Measurements from ENCODE around the gene MET. TPM values are rescaled to one million over a fixed set of nuclear protein-coding genes. Genes with fewer than 3 reads are reported as not detected.

The MET gene
- total RNA-seq, 1 donor from 2014 or later: 7.0 TPM

DNA sequence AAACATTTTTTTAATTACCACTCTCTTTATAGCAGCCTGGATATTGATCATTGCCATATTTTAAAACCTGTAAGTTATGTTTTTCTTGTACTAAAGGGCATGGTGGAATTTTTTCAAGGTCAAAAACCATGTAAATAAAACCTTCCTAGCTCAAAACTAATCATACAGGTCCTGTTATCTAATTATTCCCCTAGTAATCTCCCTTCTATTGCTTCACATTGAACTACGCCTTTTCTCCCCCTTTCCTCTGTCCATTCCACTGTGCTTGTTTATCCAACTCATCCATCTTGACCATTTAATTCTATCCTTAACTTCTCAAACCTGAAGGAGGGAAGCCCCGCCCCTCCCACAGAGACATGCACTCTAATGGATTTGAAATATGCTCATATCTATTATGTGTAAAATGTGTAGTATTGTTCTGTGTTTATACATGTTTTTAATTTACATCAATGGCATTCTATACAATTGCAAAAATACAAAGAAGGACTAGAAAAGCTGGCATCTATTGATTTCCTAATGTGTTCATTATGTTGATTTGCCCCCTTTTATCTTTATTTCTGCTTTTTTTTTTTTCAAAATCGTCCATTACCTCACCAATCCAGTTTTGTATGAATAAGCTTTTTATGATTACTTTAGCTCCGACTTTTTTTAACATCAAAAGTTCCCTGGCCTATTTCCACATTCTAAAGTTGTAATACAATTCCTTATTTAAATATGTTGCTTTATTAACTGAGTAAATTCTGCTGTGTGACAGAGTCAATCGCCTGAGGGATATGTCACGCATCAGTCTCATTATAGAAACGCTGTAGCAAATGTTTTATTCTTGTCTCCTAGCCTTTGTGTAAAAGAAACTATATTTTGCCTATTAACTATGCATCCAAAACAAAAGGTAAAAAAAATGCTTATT, 61.0 kb downstream of the MET start:
- no peaks in the 10 kb centered on the region for H3K79me2 ChIP-seq (ENCODE audit: low read depth)

GRCh38 chr7:116733924-116734580, 62.1 kb downstream of the MET start:
- no peaks in the 10 kb centered on the region for H4K20me1 ChIP-seq (ENCODE audit: low read depth)
- DNase-seq (ENCODE audit: low spot score): no peak
- no peak overlapping the region for H2AFZ ChIP-seq (replicated peaks)
- no peak overlapping the region for H3K4me2 ChIP-seq
- no peaks in the 10 kb centered on the region for H3K79me2 ChIP-seq (ENCODE audit: low read depth)
- no peak overlapping the region for H3K9ac ChIP-seq
- no peaks in the 10 kb centered on the region for H3F3A ChIP-seq (ENCODE audit: low read depth)
- no peak overlapping the region for H3K27ac Mint-ChIP-seq
- no peaks in the 10 kb centered on the region for H3K36me3 ChIP-seq
- peaks cover 4% of the 10 kb centered on the region for H3K27me3 Mint-ChIP-seq (ENCODE audit: insufficient read depth, low read depth)
- no peaks in the 10 kb centered on the region for H3K27me3 ChIP-seq
- H3K9me3 Mint-ChIP-seq: no peaks in the 10 kb centered on the region
- H3K4me3 ChIP-seq: no peak overlapping the region
- TF ChIP-seq EZH2phosphoT487 (IDR thresholded peaks at IDR 0.05) (no peak), EZH2 (IDR thresholded peaks at IDR 0.05) (no peak)
- TF ChIP-seq, protein P1, sequence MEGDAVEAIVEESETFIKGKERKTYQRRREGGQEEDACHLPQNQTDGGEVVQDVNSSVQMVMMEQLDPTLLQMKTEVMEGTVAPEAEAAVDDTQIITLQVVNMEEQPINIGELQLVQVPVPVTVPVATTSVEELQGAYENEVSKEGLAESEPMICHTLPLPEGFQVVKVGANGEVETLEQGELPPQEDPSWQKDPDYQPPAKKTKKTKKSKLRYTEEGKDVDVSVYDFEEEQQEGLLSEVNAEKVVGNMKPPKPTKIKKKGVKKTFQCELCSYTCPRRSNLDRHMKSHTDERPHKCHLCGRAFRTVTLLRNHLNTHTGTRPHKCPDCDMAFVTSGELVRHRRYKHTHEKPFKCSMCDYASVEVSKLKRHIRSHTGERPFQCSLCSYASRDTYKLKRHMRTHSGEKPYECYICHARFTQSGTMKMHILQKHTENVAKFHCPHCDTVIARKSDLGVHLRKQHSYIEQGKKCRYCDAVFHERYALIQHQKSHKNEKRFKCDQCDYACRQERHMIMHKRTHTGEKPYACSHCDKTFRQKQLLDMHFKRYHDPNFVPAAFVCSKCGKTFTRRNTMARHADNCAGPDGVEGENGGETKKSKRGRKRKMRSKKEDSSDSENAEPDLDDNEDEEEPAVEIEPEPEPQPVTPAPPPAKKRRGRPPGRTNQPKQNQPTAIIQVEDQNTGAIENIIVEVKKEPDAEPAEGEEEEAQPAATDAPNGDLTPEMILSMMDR (IDR thresholded peaks at IDR 0.05): no peak
- peaks cover 12% of the 10 kb centered on the region for H3K4me1 Mint-ChIP-seq
- no peak overlapping the region for H3K27ac ChIP-seq
- H3K9me3 ChIP-seq (ENCODE audit: low read depth): no peaks in the 10 kb centered on the region
- H3K4me3 Mint-ChIP-seq: no peak overlapping the region
- H3K4me1 ChIP-seq: no peaks in the 10 kb centered on the region
- H3K36me3 Mint-ChIP-seq: no peaks in the 10 kb centered on the region

More for the DNA sequence above, 61.0 kb downstream of the MET start:
- Histone ChIP-seq H4K20me1 (ENCODE audit: low read depth) (no peaks in the 10 kb centered on the region), H3F3A (ENCODE audit: low read depth) (no peaks in the 10 kb centered on the region), H3K9ac (no peak overlapping the region), H3K9me3 (ENCODE audit: low read depth) (no peaks in the 10 kb centered on the region), H2AFZ (replicated peaks) (no peak overlapping the region), H3K4me1 (no peaks in the 10 kb centered on the region), H3K4me2 (no peak overlapping the region), H3K36me3 (no peaks in the 10 kb centered on the region), H3K4me3 (no peak overlapping the region), H3K27me3 (no peaks in the 10 kb centered on the region), H3K27ac (no peak overlapping the region)
- TF ChIP-seq, protein P1 (IDR thresholded peaks at IDR 0.05): no peak
- no peak for TF ChIP-seq EZH2 (IDR thresholded peaks at IDR 0.05)
- TF ChIP-seq EZH2phosphoT487 (IDR thresholded peaks at IDR 0.05): no peak
- H3K36me3 Mint-ChIP-seq: no peaks in the 10 kb centered on the region
- peaks cover 4% of the 10 kb centered on the region for H3K27me3 Mint-ChIP-seq (ENCODE audit: insufficient read depth, low read depth)
- H3K4me3 Mint-ChIP-seq: no peak overlapping the region
- DNase-seq (ENCODE audit: low spot score): no peak
- H3K9me3 Mint-ChIP-seq: no peaks in the 10 kb centered on the region
- peaks cover 12% of the 10 kb centered on the region for H3K4me1 Mint-ChIP-seq
- H3K27ac Mint-ChIP-seq: no peak overlapping the region

- Histone ChIP-seq H3K9me3 (ENCODE audit: low read depth) (no peaks in the 10 kb centered on the region), H3K4me1 (no peaks in the 10 kb centered on the region), H3K4me2 (no peak overlapping the region), H3K36me3 (no peaks in the 10 kb centered on the region), H2AFZ (replicated peaks) (no peak overlapping the region), H3K9ac (no peak overlapping the region), H3K27ac (no peak overlapping the region), H3K79me2 (ENCODE audit: low read depth) (no peaks in the 10 kb centered on the region), H3K4me3 (no peak overlapping the region), H4K20me1 (ENCODE audit: low read depth) (no peaks in the 10 kb centered on the region), H3K27me3 (no peaks in the 10 kb centered on the region), H3F3A (ENCODE audit: low read depth) (no peaks in the 10 kb centered on the region)
- no peaks in the 10 kb centered on the region for H3K36me3 Mint-ChIP-seq
- no peak overlapping the region for H3K27ac Mint-ChIP-seq
- H3K4me3 Mint-ChIP-seq: no peak overlapping the region
- peaks cover 4% of the 10 kb centered on the region for H3K27me3 Mint-ChIP-seq (ENCODE audit: insufficient read depth, low read depth)
- TF ChIP-seq EZH2phosphoT487 (IDR thresholded peaks at IDR 0.05) (no peak), EZH2 (IDR thresholded peaks at IDR 0.05) (no peak)
- TF ChIP-seq, protein P1 (IDR thresholded peaks at IDR 0.05): no peak
- H3K4me1 Mint-ChIP-seq: peaks cover 12% of the 10 kb centered on the region
- no peaks in the 10 kb centered on the region for H3K9me3 Mint-ChIP-seq
- DNase-seq (ENCODE audit: low spot score): no peak
Observed at GRCh38 chr7:116734710-116735109, 62.7 kb downstream of the MET start.
